ENCODE results near the gene PRKN.

PRKN gene

GRCh38 chr6:162671580-162672165 lies 55.9 kb downstream of the PRKN start:
- no peak for DNase-seq

- no peak for DNase-seq
These were observed 57.2 kb downstream of the PRKN start for GRCh38 chr6:162670345-162670744.

DNA sequence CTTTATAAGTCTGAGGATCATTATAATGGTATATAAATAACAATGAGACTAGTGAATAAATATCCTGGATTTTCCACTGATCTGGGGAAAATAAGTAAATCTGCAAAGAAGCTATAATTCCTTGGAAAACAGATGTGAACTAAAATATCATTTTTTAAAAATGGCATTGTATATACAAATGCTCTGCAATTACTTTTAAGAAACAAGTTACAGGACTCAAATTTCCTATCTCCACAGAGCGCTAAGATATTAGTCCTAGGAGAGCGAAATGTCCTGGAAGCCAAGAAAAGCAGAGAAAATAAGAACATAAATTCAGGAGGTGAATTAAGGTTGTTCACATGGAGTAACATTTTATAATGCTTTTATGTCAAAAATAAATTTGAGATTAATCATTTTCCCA lies 61.3 kb downstream of the PRKN start:
- no peak for DNase-seq

- DNase-seq, result no peak
These were observed 73.8 kb downstream of the PRKN start for GRCh38 chr6:162653808-162654207.

DNA sequence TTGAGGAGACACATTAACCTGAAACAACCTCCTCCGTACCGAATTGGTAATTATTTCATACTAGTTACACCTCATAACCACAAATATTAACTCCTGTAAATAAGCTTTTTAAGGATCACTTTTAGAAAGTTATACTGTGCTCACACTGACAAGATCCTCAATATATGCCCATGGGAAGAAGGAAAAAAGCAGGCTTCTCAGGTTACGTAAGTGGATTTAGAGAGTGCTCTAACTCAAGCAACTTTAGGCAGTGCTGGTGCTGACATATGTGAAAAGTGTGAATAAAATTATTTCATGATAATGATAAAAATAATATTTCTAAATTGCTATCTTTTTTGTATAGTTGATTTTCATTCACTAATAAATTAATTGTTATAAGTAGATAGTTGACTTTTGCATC lies 76.1 kb downstream of the PRKN start:
- no peak for DNase-seq

GRCh38 chr6:162649271-162649670 lies 78.3 kb downstream of the PRKN start:
- no peak for DNase-seq

DNA sequence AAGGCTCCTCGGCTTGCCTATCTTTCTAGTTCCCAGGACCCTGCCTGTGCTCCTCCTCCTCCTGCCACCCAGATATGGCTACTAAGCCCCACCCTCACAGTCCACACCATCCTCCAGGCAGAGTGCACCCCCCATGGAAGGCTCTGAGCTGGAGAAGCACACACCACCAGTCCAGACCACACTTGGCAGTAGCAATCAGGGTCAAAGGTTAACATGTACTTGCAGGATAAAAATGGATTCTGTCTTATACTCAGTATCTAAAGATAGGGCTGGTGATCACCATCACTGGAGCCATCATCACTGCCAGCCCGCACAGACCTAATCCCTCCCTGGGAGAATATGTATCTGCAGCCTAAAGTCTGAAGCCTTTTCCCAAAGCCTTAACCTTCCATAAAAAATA lies 83.4 kb downstream of the PRKN start:
- no peak for DNase-seq

GRCh38 chr6:162640756-162641155 lies 86.8 kb downstream of the PRKN start:
- no peak for DNase-seq

DNA sequence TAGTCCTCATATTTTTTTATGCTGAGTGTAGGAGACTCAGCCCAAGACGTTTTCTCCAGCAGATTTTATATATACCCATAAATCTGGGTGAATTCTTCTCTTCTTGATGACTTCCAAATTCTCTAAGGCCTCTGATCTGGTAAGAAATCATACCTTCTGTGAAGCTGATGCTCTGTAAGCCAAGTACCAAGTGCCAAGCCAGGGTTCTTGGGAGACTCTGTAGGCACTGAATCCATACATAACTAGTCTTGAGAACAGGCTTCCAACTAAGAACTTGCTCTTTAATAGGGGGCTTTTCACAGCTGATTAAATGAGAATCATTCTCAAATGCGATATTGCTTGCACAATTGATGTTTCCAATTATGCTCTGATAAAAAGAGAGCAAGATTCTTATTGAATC lies 87.6 kb downstream of the PRKN start:
- no peak for DNase-seq

- DNase-seq, result no peak
These were observed 88.5 kb downstream of the PRKN start for GRCh38 chr6:162638931-162639574.

- DNase-seq, result no peak
These were observed 90.2 kb downstream of the PRKN start for GRCh38 chr6:162637317-162637716.

DNA sequence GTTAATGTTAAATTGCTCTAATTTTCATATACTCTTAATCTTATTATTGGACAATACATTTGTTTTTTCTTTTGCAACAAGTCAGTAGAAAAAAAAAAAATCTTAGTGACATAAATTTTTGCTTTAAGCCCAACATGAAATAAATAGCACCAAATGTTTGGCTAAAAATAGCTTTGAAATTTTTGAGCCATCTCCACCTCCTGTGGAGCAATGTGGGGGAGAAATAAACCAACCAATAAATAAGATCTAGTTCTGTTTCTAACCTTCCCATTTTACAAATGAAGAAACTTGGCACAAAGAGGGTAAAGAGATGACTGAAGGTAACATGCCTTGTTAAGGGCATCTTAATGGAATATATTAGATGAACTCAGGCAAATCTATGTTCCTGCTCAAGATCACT lies 91.4 kb downstream of the PRKN start:
- DNase-seq, result no peak

- no peak for DNase-seq
These were observed 96.0 kb downstream of the PRKN start for GRCh38 chr6:162631546-162631945.

GRCh38 chr6:162630069-162630468 lies 97.5 kb downstream of the PRKN start:
- no peak for DNase-seq

DNA sequence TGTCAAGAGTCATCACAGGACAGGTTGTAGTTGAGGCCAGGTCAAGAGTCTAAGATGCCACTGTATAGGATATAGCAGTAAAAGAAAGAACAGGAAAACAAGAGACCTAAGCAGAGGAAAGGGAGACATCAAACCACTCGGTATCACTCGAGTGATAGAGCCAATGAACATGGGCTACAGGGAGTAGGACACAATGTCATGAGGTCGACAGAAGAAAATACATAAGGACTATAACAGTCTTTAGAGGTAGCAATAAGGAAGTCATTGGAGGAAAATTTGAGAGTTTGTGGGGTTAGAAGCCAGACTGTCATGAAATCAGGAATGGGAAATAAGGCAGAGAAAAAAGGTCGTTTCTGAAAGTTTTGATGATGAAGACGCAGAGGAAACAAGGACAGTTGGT lies 99.7 kb downstream of the PRKN start:
- DNase-seq, result no peak

- no peak for DNase-seq
These were observed 100.2 kb downstream of the PRKN start for GRCh38 chr6:162627362-162627761.

GRCh38 chr6:162626869-162627268 lies 100.7 kb downstream of the PRKN start:
- no peak for DNase-seq

DNA sequence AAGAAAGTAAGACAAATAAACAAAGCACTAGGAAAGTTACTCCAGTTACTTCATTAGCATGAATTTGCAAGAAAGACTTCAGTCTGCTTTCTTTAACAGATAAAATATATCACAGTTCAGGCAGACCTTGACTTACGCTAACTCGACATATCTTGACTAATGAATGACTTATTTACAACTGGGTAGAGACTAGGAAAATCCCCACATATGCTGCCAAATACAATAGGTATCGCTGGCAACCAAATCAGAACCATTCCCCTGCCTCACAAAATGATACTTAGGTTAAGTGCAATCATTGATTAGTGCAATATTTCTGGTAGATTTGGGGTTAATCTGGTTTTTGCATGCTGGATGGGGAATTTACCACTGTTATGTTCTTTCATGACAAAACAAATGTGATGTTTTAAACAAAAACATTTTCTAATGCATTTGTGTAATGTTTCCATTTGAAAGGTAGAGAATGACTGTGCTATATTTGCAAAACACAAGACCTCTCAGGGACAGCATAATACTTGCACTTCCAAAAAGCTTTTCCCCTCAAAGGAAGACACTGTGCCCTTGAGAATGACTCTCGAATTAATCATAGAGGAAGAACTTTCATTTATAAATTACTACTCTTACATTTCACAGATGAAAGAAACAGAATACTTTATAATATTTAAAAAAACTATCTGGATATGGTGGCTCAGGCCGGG lies 101.6 kb downstream of the PRKN start:
- no peak for DNase-seq

- DNase-seq, result no peak
These were observed 105.0 kb downstream of the PRKN start for GRCh38 chr6:162622572-162622971.

GRCh38 chr6:162621246-162621645 lies 106.3 kb downstream of the PRKN start:
- DNase-seq, result no peak

DNA sequence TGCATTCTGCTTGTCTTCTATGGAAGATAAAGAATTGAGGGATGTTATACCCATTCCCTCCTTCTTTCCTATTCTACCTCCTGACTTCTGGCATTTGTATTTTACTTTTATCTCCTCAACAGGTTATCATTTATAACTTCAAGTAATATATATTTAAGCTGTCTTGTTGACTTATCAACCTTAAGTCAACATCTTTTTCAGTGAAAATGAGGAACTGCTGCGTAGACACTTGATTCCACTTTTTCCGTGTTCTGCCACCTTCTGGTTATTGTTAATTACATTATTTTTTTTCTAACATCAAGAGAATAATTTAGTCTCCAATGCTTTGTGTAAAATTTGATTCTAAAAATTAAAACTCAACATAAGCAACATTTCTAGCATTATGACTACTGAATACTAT lies 107.5 kb downstream of the PRKN start:
- no peak for DNase-seq

DNA sequence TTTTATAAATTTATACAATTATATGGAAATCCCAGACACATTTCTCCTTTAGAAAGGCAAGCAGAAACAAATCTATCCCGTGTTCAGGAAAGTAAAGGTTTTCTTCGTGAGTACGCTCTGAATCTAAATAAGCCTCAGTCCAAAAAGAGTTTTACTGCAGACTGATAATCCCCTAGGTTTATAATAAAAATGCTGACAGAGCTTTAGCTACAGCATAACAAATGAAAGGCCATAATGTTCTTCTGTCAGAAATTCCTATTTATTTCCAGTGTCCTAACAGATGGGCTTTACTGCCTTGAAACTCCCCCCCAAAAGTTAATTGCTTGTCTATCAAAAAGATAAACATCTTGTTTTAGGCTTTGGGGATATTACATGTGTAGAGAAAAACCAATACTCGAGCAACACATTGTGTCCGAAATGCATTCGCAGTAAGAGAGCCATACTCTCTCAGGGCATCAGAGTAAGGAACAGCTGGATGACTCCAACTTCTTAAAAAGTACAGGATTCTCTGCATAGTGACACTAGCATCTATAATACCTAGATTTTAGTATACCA lies 109.0 kb downstream of the PRKN start:
- no peak for DNase-seq

- DNase-seq, result no peak
These were observed 112.4 kb downstream of the PRKN start for GRCh38 chr6:162615016-162615705.

DNA sequence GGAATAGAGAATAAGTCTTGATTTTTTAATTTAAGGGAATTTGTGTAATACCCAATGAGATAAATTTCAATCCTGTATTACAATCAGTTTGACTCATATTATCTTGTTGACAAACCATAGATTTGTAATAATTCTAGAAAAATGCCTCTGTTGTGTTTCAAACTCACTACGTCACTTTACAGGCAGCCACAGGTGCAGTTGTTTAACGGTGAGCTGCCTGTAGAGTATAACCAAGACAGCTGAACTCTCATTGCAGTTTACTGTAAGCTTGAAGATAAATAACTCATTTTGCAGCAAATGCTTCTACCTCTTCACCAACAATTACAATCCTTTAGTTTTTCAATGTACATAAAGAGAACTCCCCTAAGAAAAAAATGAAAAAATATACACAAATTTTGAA lies 114.3 kb downstream of the PRKN start:
- no peak for DNase-seq
